Measurements from ENCODE around the gene CHRNB4. TPM values are rescaled to one million over a fixed set of nuclear protein-coding genes. Genes with fewer than 3 reads are reported as not detected.

Gene CHRNB4
- total and polyA plus RNA-seq, 2 of the 8 experiments (the other 6 are each of a cell fraction or from before 2014, with no cell fraction given): 2.4 to 4.5 TPM

- peak within 1 kb of the TSS; percentile 74 to 88 for H3K4me2 ChIP-seq (ENCODE audit: insufficient read depth in 1 of 2, low read depth in 2 of 2, low read length in 2 of 2)
- H2BK12ac ChIP-seq (ENCODE audit: low read depth, low read length): no peak within 1 kb of the TSS
- TF ChIP-seq ASH2L (IDR thresholded peaks at IDR 0.05; ENCODE audit: low read length) (peak; percentile 9), BACH1 (IDR thresholded peaks at IDR 0.05; ENCODE audit: low read length) (no peak), EP300 (IDR thresholded peaks at IDR 0.05; ENCODE audit: borderline replicate concordance in 1 of 2, low read depth in 2 of 2, low read length in 2 of 2) (no peak), PHF8 (conservative IDR thresholded peaks at IDR 0.05; ENCODE audit: low read depth, low read length) (peak; percentile 25; the same call in 1 of the 2 replicates), RNF2 (IDR thresholded peaks at IDR 0.05; ENCODE audit: borderline replicate concordance, low read depth, low read length, missing control alignments, poor library complexity, severe bottlenecking) (peak; percentile 38), SIN3A (conservative IDR thresholded peaks at IDR 0.05 in 1 of 2, IDR thresholded peaks at IDR 0.05 in 1 of 2; ENCODE audit: low read depth in 1 of 2, low read length in 2 of 2) (0 out of 4 replicates have a peak, but pooled peaks of 1 of the 2 experiments have one; percentile 12), RBBP5 (IDR thresholded peaks at IDR 0.05; ENCODE audit: borderline replicate concordance, low read depth, low read length) (peak; percentile 75; the same call in 1 of the 2 replicates), TAF1 (IDR thresholded peaks at IDR 0.05; ENCODE audit: low read depth, low read length) (0 out of 2 replicates have a peak, but pooled peaks have one; percentile 15), KDM4A (IDR thresholded peaks at IDR 0.05; ENCODE audit: low read depth, low read length, severe bottlenecking) (peak; percentile 92)
Measured at GRCh38 chr15:78620527-78621421, 20.2 kb downstream of the CHRNB4 start, which contains the start of gene CHRNA3. CHRNA3 (minus strand) TSS chr15:78620996; CDS start chr15:78620794, 202 bp downstream.

More at GRCh38 chr15:78620527-78621421, 20.2 kb downstream of the CHRNB4 start, which contains the start of gene CHRNA3:
- H3K79me1 ChIP-seq (ENCODE audit: low read depth, low read length): no peaks in the 10 kb centered on the region
- WGBS, 2 experiments (ENCODE audit: extremely low coverage in 1 of 2, insufficient coverage in 1 of 2, insufficient read length in 1 of 2, insufficient replicate concordance in 2 of 2, low coverage in 1 of 2, low lambda C conversion rate in 2 of 2, missing lambda C conversion rate in 1 of 2): 3% methylated on average over 69 of the region's 102 CpGs; no CpG with 5 or more reads in 1 of the 2 experiments
- no peak within 1 kb of the TSS for H2AK5ac ChIP-seq (ENCODE audit: low read depth, low read length)
- H4K8ac ChIP-seq (ENCODE audit: extremely low read depth, insufficient read depth, low read length): peak within 1 kb of the TSS; percentile 77
- no peak for FAIRE-seq
- H2BK15ac ChIP-seq (ENCODE audit: low read length): no peak within 1 kb of the TSS
- H3K9ac ChIP-seq (replicated peaks in 1 of 4; ENCODE audit: extremely low read depth in 1 of 4, low read depth in 3 of 4, low read length in 3 of 4): peak within 1 kb of the TSS in 2 of 4 experiments; percentile 7 to 74; a peak in 1 of 7 replicates
- H3K14ac ChIP-seq (ENCODE audit: insufficient read length): no peak within 1 kb of the TSS
- ChIA-PET POLR2A (ENCODE audit: partially characterized antibody) (interaction anchor here (0.9 to 1.5 kb wide), 2 partner anchors 144 to 190 kb away, joined by 3 to 4 read pairs; partner anchors contain the start of gene ADAMTS7), CTCF (ENCODE audit: partially characterized antibody) (interaction anchor here (0.7 to 7.6 kb wide), 19 partner anchors 9 to 147 kb away, joined by 3 to 81 read pairs (median 6); partner anchors contain the start of genes CHRNA5 and HYKK)
- peaks cover 6 to 39% (median 35%) of the 10 kb centered on the region in 4 experiments for H3K27me3 ChIP-seq (replicated peaks in 1 of 4; ENCODE audit: control insufficient read depth in 3 of 4, extremely low read depth in 1 of 4, insufficient read depth in 3 of 4, low read length in 3 of 4)
- no peaks in the 10 kb centered on the region for H3K9me3 ChIP-seq (ENCODE audit: insufficient read depth in 2 of 2, low read depth in 1 of 2, low read length in 1 of 2)
- no peak within 1 kb of the TSS for H3K4ac ChIP-seq (replicated peaks; ENCODE audit: insufficient read length, low read depth, low read length)
- H4K5ac ChIP-seq (ENCODE audit: insufficient read length, low read depth, low read length): no peak within 1 kb of the TSS
- H2BK20ac ChIP-seq (ENCODE audit: low read length): no peak within 1 kb of the TSS
- peak in 1 of 2 experiments; percentile 63 for DNase-seq (ENCODE audit: low read depth in 1 of 2, low spot score in 2 of 2)
- H2BK5ac ChIP-seq (ENCODE audit: low read depth, low read length): no peak within 1 kb of the TSS
- H3K23ac ChIP-seq (ENCODE audit: insufficient read length): no peak within 1 kb of the TSS
- no peaks in the 10 kb centered on the region for H3K79me2 ChIP-seq (ENCODE audit: control insufficient read depth in 1 of 2, insufficient read depth in 2 of 2, low read length in 2 of 2)
- H4K91ac ChIP-seq (replicated peaks; ENCODE audit: insufficient read length, low read length): no peak within 1 kb of the TSS
- peaks cover 0 to 10% (median 2%) of the 10 kb centered on the region in 4 experiments; a peak in 6 of 7 replicates for H3K4me1 ChIP-seq (replicated peaks in 1 of 4; ENCODE audit: control insufficient read depth in 3 of 4, insufficient read depth in 4 of 4, low read length in 3 of 4)
- H3K23me2 ChIP-seq (ENCODE audit: low read depth, low read length): peaks cover 14% of the 10 kb centered on the region; the same call in 1 of the 2 replicates
- H3K4me3 ChIP-seq (ENCODE audit: extremely low read depth in 1 of 4, insufficient read depth in 2 of 4, low read depth in 3 of 4, low read length in 4 of 4): peak within 1 kb of the TSS; percentile 30 to 70 (median 56)
- peak within 1 kb of the TSS; percentile 80; the same call in 1 of the 2 replicates for H2AFZ ChIP-seq (ENCODE audit: low read length)
- no peak within 1 kb of the TSS for H2BK120ac ChIP-seq (replicated peaks; ENCODE audit: low read depth, low read length)
- no peaks in the 10 kb centered on the region for H3K36me3 ChIP-seq (ENCODE audit: control insufficient read depth in 2 of 4, insufficient read depth in 4 of 4, low read length in 3 of 4)
- H3K56ac ChIP-seq (replicated peaks; ENCODE audit: insufficient read length, low read depth, low read length): no peak within 1 kb of the TSS
- no peak within 1 kb of the TSS for H3K27ac ChIP-seq (ENCODE audit: low read depth, low read length)
- H3K18ac ChIP-seq (ENCODE audit: extremely low read depth, low read length): peak within 1 kb of the TSS; percentile 38
- no peaks in the 10 kb centered on the region for H4K20me1 ChIP-seq (replicated peaks in 1 of 2; ENCODE audit: control insufficient read depth in 1 of 2, insufficient read depth in 2 of 2, low read length in 2 of 2)
